ENCODE data around the gene FAM210B.
A peak's percentile ranks its signal among the peaks of the same experiment; 100 is the strongest.
"Not testable (repeated sequence)": the region's sequence is repeated elsewhere in the genome, so short reads cannot be mapped to it uniquely, and the experiment has no call there.

FAM210B gene

GRCh38 chr20:56358600-56359211 is at the start of gene FAM210B:
Gene FAM210B (plus strand): TSS chr20:56358974. CDS start chr20:56359006, 32 bp downstream.
- peak; percentile 79 for DNase-seq

DNA sequence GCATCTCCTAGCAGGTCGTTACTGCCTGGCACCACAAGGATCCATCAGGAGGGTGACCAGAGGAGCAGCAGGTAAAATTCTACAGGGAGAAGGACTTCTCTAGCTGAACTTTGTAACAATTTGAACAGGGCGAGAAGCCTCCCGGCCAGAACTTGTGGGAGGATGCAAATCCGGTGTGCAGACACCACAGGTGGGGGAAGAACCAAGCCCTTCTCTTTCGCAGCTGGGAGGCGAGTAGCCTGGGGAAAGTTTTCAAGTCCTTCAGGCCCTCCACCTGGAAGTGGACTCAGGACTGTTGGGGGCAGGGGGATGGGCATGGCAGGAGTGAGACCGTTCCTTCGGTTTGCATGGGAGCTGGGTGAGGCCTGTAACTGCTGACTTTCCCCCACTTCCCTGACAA is 42.7 kb upstream of the FAM210B start:
- no peak for DNase-seq

DNA sequence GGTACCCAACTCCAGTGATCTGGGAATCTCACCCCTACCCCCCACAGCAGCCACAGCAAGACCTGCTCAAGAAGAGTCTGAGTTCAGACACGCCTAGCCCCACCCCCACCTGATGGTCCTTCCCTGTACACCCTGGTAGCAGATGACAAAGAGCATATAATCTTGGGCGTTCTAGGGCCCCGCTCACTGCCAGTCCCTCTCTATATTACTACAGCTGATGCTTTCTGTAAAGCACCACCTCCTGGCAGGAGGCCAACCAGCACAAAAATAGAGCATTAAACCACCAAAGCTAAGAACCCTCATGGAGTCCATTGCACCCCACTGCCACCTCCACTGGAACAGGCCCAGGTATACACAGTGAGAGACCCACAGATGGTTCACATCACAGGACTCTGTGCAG is 42.3 kb upstream of the FAM210B start:
- DNase-seq, result no peak

- no peak for DNase-seq
Measured at GRCh38 chr20:56322681-56323080, 36.1 kb upstream of the FAM210B start.

DNA sequence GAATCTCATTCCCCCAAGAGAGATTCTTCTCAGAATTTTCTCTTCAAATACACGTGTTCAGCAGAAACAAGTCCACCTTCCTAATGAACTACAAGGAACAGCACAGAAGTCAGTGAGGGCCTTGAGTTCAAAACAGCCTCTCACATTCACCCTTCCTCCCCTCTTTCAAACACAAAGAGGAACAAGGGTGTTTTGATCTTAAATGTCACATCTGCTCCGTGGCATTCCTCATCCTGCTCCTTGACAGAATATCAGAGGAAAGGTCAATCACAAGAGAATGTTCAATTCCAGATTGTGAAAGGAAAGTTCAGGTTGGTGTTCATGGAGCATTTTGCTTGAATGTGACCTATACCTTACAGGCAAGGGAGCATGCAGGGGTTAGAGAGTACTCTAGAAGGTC is 35.6 kb upstream of the FAM210B start:
- no peak for DNase-seq

- no peak for DNase-seq
Measured at GRCh38 chr20:56323656-56324055, 35.1 kb upstream of the FAM210B start.

DNA sequence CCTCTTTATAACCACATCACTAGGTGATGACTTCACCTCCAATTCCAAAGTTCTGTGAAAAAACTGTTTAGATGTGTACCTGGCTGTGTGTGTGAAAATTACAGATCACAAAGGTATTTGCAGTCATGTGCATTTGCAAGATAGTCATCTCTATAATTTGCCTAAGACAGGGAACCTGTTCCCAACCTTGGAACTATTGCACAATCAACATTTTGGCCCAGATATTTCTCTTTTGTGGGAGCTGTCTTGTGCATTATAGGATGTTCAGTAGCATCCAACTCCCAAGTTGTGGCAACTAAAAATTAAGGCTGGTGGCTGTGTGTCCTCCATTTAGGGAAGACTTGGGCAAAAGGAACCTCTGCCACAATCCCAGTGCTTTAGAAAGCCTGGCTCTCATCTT is 34.0 kb upstream of the FAM210B start:
- DNase-seq, result no peak

DNA sequence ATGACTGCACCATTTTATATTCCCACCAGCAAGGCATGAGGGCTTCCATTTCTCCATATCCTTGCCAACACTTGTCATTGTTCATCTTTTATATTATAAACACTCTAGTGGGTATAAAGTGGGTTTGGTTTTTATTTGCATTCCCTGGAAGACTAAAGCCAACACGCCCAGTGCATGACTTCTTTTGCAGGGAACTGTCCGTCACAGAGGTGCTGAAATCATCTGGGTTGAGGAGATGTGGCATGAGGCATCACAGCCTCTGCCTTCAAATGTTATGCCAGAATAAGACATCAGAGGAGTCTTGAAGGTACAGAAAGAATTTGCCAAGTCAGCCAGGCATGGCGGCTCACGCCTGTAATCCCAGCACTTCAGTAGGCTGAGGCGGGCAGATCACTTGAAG is 29.9 kb upstream of the FAM210B start:
- no peak for DNase-seq

DNA sequence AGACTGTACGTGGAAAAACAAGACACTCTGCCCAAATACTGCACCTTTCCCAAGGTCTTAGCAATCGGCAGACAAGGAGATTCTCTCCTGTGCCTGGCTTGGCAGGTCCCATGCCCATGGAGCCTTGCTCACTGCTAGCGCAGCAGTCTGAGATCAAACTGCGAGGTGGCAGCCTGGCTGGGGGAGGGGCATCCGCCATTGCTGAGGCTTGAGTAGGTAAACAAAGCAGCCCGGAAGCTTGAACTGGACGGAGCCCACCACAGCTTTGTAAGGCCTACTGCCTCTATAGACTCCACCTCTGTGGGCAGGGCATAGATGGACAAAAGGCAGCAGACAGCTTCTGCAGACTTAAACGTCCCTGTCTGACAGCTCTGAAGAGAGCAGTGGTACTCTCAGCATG is 22.1 kb upstream of the FAM210B start:
- not testable (repeated sequence) for DNase-seq

DNA sequence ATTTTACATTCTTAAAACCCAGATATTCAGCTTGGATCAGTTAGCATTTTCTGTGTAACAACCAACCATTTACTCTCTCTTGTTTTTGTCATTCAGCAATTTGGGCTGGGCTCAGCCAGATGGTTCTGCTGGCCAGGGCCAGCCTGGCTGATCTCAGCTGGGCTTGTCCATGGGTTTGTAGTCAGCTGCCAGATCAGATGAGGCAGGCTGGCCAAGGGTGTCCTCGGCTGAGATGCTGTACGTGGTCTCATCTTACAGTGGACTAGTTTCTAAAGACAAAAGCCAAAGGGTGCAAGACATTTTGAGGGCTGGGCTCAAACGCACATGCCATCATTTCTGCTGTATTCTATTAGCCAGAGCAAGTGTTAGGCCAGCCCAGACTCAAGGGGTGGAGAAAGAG is 16.0 kb upstream of the FAM210B start:
- no peak for DNase-seq

DNA sequence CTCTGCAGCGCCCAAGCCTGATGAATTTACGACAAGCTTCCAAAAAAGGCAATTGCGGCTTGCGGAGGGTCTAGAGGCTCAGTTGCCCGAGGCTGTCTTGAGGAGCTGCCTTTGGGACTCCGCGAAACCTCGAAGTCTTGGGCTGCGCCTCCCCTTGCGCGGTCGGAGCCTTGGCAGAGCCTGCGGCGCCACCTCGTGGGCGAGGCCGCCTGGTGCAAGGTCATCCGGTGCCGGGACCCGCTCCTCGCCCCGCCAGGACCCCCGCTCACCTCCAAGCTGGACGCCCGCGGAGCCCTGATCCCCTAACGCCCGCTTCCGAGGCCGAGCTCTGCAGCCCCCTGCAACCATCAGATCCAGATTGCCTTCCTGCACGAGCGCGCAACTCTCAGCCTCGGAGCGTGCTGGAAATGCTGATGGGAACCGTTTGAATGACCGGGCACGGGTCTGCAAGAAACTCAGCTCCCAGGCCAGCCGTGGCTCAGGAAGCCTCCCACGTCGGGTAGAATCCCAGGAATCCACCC is 14.9 kb upstream of the FAM210B start:
- DNase-seq, result no peak

DNA sequence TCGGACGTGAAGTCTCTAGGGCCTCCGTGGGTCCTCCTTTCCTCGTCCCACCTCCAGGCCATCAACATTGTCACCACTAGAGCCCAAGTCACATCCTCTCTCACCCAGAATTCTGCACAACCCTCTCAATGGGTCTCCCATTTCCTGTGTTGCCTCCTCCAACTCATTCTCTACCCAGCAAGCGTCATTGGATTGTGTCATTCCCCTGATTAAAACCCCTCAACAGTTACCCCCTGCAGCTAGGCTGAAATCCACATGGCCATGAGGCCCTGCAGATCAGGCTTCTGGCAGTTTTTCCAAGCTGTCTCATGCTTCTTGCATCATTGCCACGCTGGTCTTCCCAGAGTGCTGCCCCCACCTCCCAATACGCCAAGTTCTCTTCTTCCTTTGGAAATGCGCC is 12.9 kb upstream of the FAM210B start:
- DNase-seq, result no peak

GRCh38 chr20:56347628-56348304 is 11.0 kb upstream of the FAM210B start:
- DNase-seq, result no peak

DNA sequence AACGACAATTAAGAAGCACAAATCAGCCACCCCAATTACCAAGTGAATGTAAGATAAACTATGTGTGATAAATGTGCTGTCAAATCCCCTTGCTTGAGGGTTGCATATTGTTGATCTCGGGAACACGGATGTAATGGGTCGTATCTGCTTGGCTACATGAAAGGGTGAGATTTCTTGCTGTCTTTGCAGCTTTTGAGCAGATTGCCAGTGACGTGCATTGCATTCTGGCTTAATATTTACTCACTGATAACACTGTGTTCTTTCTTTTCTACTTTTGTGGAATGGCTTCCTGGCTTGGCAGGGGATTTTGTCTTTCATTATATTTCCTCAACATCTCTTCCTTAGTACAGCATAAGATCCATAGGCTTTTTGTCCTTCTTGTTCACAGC is 10.5 kb upstream of the FAM210B start:
- no peak for DNase-seq

GRCh38 chr20:56348746-56349145 is 10.0 kb upstream of the FAM210B start:
- DNase-seq, result no peak

GRCh38 chr20:56350842-56351241 is 7.9 kb upstream of the FAM210B start:
- no peak for DNase-seq

DNA sequence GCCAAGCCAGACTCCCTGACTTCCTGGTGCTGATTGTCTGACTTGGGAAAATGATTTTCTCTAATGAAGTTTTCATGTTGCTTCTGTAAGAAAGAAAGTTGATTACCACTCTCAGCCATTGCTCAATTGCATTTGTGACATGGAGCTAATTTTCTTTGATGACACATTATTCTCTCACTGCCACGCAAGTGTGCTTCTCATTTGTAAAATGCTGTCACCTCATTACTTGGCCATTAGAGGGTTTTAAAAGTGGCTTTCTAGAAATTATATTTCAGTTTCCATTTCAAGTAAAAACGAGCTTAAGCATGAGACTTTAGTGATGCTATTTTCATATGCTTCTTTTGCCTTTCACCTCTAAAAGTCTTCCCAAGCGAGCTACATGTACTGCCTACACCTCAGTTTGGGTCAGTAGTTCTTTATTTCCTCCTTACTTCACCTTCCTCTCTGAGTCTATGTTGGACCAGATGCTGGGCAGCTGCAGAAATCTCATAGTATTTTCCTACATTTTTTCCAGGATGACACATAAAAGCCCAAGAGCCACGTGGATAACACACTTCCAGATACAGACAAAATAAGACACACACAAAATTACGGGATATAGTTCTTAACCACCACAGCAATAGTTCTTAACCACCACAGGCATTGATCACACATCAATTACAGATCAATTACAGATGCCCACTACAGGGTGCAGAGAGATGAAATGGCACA is 6.3 kb upstream of the FAM210B start:
- no peak for DNase-seq

DNA sequence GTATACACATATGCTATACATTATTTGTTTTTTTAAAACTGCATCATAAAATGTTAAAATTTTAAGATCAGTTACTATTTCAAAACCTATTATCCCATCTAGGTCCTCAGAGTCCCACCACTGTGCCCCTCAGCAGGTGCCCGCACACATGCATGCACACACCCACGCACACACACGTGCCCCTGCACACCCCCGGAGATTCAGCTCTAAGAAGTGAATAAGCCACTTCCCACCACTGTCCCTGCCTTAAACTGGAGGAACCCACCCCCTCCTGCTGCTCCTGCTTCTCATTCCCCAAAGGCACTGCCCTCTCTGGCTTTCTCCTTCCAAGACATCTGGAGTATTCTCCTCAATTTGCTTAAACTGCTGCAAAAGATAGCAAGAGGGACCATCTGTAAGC is 5.4 kb upstream of the FAM210B start:
- DNase-seq, result no peak

DNA sequence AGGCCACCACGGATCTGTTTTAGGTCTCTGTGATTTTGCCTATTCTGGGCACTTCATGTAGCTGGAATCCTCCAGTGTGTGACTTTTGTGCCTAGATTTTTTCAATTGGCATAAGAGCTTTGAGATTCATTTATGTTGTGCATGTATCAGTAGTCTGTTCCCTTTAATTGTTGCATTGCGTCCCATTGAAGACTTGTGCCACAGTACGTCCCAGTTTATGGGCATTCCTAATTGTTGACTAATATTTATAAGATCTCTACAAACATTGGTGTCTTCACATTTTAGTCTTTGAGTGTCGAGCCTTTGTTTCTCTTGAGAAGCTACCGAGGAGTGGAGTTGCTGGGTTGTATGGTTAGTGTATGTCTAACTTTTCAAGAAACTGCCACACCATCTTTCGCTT is 704 bp upstream of the FAM210B start:
- no peak for DNase-seq

GRCh38 chr20:56359212-56360132 is 698 bp downstream of the FAM210B start:
- no peak for DNase-seq

DNA sequence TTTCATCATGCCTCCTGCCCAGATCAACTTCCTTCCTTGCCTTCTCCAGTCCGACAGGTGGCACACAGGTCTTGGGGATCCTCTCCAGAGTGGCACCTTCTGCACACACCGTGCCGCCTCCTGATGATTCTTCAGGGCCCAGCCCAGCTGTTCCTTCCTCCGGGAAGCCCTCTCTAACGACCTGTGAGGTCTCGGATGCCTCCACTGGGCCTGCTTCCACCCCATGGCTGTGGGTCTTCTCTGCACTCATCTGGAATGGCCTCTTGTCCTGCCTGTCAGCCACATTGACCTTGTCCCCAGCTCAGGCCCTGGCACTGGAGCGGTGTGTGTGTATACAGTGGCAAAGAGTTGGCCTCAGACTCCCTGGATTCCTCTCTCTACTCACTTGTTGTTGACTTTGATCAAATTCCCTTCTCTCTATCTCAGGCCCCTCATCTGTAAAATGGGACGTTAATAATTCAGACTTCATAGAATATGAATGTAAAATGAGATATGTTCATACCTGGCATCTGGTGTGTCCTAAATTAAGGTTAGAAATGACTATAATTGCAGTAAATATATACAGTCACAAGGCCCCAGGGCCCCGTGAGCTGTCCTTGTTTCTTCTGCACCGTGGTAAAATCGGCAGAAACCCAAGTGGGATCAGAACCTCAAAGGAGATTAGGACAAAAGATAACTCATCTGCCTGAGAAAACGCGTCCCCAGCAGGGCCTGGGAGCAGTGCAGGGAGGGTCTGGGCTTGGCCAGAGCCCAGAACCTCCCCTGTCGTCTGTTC is 1.5 kb downstream of the FAM210B start:
- DNase-seq, result no peak

- no peak for DNase-seq
Measured at GRCh38 chr20:56360908-56361205, 2.1 kb downstream of the FAM210B start.

Measured in GDM1 (cell line).